HepG2 (cell line): ENCODE results near the gene VMA21. TPM values are rescaled to one million over a fixed set of nuclear protein-coding genes. Genes with fewer than 3 reads are reported as not detected.

ENCODE experiments used
- ARID2 ChIP-seq: sonication (generic); formaldehyde crosslinking; IDR thresholded peaks from 2 replicates; pipeline ENCODE4 v1.8.1; 2022; ENCODE audit warnings: mild to moderate bottlenecking, missing genetic modification reagents, borderline replicate concordance
- CHCHD3 ChIP-seq: sonication (generic); formaldehyde crosslinking; IDR thresholded peaks from 2 replicates; pipeline ENCODE4 v1.8.0; 2022; ENCODE audit warnings: mild to moderate bottlenecking, missing genetic modification reagents, moderate library complexity
- KDM2A ChIP-seq: sonication (generic); formaldehyde crosslinking; IDR thresholded peaks from 2 replicates; pipeline ENCODE4 v1.4.0; 2020; ENCODE audit warnings: low read depth, missing genetic modification reagents, borderline replicate concordance
- MAZ ChIP-seq, 2 experiments: sonication (generic) in 1 of 2; formaldehyde crosslinking in 1 of 2; IDR thresholded peaks; 2 replicates each; pipeline versions ENCODE4 v1.5.0 to v1.6.1; 2012 to 2020; ENCODE audit warnings: low read depth in 2 of 2, mild to moderate bottlenecking in 2 of 2, borderline replicate concordance in 1 of 2, improper control_type of control experiment in 1 of 2, low read length in 1 of 2, missing genetic modification reagents in 1 of 2, moderate library complexity in 1 of 2
- NFE2L1 ChIP-seq: sonication (generic); formaldehyde crosslinking; IDR thresholded peaks from 2 replicates; pipeline ENCODE4 v1.4.0; 2020; ENCODE audit warnings: missing genetic modification reagents, mild to moderate bottlenecking, borderline replicate concordance
- RBAK ChIP-seq: sonication (generic); formaldehyde crosslinking; IDR thresholded peaks from 2 replicates; pipeline ENCODE4 v1.5.1; 2020; ENCODE audit warnings: mild to moderate bottlenecking, missing genetic modification reagents
- SIN3A ChIP-seq: IDR thresholded peaks from 2 replicates; pipeline ENCODE4 v1.6.1; 2011; ENCODE audit warnings: low read depth, mild to moderate bottlenecking, control low read depth, low read length, borderline replicate concordance
- TEAD2 ChIP-seq: sonication (generic); formaldehyde crosslinking; IDR thresholded peaks from 2 replicates; pipeline ENCODE4 v1.9.0; 2021; ENCODE audit warnings: missing genetic modification reagents
- TP53 ChIP-seq: sonication (generic); formaldehyde crosslinking; conservative IDR thresholded peaks from 2 replicates; pipeline ENCODE4 v1.4.0; 2020; ENCODE audit warnings: missing genetic modification reagents
- ZBTB42 ChIP-seq: sonication (generic); formaldehyde crosslinking; IDR thresholded peaks from 2 replicates; pipeline ENCODE4 v1.5.0; 2020; ENCODE audit warnings: mild to moderate bottlenecking, missing genetic modification reagents
- ZNF292 ChIP-seq: sonication (generic); formaldehyde crosslinking; IDR thresholded peaks from 2 replicates; pipeline ENCODE4 v1.8.1; 2022; ENCODE audit warnings: mild to moderate bottlenecking, low read depth, missing genetic modification reagents, borderline replicate concordance
- ZNF44 ChIP-seq: sonication (generic); formaldehyde crosslinking; IDR thresholded peaks from 2 replicates; pipeline ENCODE4 v1.5.1; 2020; ENCODE audit warnings: mild to moderate bottlenecking, missing genetic modification reagents
- ZNF563 ChIP-seq: sonication (generic); formaldehyde crosslinking; IDR thresholded peaks from 2 replicates; pipeline ENCODE4 v1.8.0; 2022; ENCODE audit warnings: mild to moderate bottlenecking, moderate library complexity, missing genetic modification reagents
- ZSCAN20 ChIP-seq: sonication (generic); formaldehyde crosslinking; IDR thresholded peaks from 2 replicates; pipeline ENCODE4 v1.4.0; 2020; ENCODE audit warnings: missing genetic modification reagents, mild to moderate bottlenecking, borderline replicate concordance
- polyA plus RNA-seq, 8 experiments: library from polyadenylated mRNA; depleted of rRNA in 3 of 8; stranded (reverse) in 7 of 8; unstranded in 1 of 8; fragments of >200 nt; fragmentation: Illumina TruSeq in 4 of 8; extraction: Trizol in 4 of 8; gene quantifications; 2 replicates each; pipeline versions ENCODE4 v1.2.1 to v1.2.3, GENCODE V29; 2011 to 2016; ENCODE audit warnings: low read depth in 4 of 8, missing spikeins in 1 of 8, mixed read lengths in 1 of 8; ENCODE audit not compliant: insufficient read depth in 1 of 8
- total RNA-seq, 5 experiments: library from RNA; depleted of rRNA; stranded (reverse); fragments of >200 nt; fragmentation: Illumina TruSeq; extraction: Trizol; gene quantifications; 2 replicates each; pipeline ENCODE4 v1.2.3, GENCODE V29; 2016; ENCODE audit warnings: low read depth in 1 of 5
- TF ChIP-seq, protein P1 (sequence below): sonication (generic); formaldehyde crosslinking; IDR thresholded peaks from 2 replicates; pipeline ENCODE4 v1.5.1; 2020; ENCODE audit warnings: missing genetic modification reagents, mild to moderate bottlenecking, borderline replicate concordance
- TF ChIP-seq, protein P2 (sequence below): sonication (generic); formaldehyde crosslinking; IDR thresholded peaks from 2 replicates; pipeline ENCODE4 v1.8.0; 2022; ENCODE audit warnings: missing genetic modification reagents, mild to moderate bottlenecking, inconsistent platforms, borderline replicate concordance
- TF ChIP-seq, protein P3 (sequence below): IDR thresholded peaks from 2 replicates; pipeline ENCODE4 v1.4.0; 2020; ENCODE audit warnings: mild to moderate bottlenecking, missing genetic modification reagents
- TF ChIP-seq, protein P4 (sequence below), 2 experiments: fragments of 450-650 bp in 1 of 2; sonication (generic) in 1 of 2; formaldehyde crosslinking; IDR thresholded peaks; 2 replicates each; pipeline versions ENCODE4 v1.5.0 to v1.8.0; 2020 to 2022; ENCODE audit warnings: mild to moderate bottlenecking in 1 of 2, missing genetic modification reagents in 1 of 2

The VMA21 gene
- total and polyA plus RNA-seq, 2 of the 13 experiments (the other 11 are each of a cell fraction or from before 2014, with no cell fraction given), result 20.9 to 42.4 TPM

DNA sequence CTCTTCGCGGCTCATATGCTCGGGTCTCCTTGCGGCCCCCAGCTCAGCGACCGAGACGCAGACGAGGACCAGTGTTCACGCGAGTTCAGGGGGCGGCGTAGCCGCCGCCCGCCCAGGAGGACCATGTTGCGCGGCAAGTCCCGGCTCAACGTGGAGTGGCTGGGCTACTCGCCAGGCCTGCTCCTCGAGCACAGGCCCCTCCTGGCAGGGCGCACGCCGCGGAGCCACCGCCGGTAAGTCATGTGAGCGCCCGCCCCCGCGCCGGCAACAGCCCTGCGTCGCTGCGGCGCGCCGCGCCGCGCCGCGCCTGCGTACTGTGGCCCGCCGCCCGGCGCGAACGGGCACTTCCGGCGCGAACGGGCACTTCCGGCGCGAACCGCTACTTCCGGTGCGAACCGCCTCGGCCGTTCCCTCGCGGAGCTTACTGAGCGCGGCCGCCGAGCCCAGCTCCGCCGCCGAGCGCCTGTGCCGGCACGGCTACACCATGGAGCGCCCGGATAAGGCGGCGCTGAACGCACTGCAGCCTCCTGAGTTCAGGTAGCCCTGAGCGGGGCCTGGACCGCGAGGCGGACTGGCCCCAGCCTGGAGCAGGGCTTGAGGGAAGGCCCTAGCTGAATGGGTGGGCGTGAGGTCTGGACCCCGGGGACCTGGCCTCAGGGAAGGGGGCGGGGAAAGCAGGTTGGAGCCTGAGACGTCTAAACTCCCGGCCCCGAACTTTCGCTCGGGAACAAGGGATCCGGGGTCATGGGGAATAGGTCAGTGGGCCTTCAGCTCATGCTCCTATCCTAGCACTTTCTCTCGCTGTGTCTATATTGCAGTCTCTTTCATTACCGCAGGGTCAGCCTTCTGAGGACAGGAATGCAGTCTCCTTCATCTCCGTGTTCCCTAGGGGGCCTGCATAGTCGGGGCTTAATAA, at the start of gene VMA21 (continued):
- TF ChIP-seq, protein P1, sequence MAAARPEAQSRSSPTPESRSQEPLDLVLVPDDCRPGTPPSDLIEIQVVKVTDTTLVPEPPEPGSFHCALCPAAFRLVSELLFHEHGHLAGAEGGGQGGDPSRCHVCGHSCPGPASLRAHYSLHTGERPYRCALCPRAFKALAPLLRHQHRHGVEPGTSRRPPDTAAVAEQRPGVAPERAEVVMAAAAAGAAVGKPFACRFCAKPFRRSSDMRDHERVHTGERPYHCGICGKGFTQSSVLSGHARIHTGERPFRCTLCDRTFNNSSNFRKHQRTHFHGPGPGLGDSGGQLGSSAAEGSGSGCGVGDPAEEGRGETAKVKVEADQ (CRISPR knock-in tag), result peak; percentile 80
- TF ChIP-seq ZBTB42 (no peak), ZSCAN20 (CRISPR knock-in tag) (no peak), TEAD2 (0 out of 2 replicates have a peak, but pooled peaks have one; percentile 30), RBAK (CRISPR knock-in tag) (no peak), SIN3A (no peak), ZNF563 (CRISPR knock-in tag) (no peak; the same call in 1 of the 2 replicates), KDM2A (CRISPR knock-in tag) (peak; percentile 76), MAZ (IDR thresholded peaks at IDR 0.05; ENCODE audit: borderline replicate concordance, low read depth, low read length) (0 out of 2 replicates have a peak, but pooled peaks have one; percentile 28), MAZ (CRISPR knock-in tag; IDR thresholded peaks at IDR 0.05; ENCODE audit: low read depth) (peak; percentile 70), ARID2 (CRISPR knock-in tag) (0 out of 2 replicates have a peak, but pooled peaks have one; percentile 20), ZNF44 (CRISPR knock-in tag) (no peak), NFE2L1 (CRISPR knock-in tag) (no peak), TP53 (CRISPR knock-in tag) (no peak), CHCHD3 (CRISPR knock-in tag) (0 out of 2 replicates have a peak, but pooled peaks have one; percentile 53), ZNF292 (no peak)
- TF ChIP-seq, protein P2, sequence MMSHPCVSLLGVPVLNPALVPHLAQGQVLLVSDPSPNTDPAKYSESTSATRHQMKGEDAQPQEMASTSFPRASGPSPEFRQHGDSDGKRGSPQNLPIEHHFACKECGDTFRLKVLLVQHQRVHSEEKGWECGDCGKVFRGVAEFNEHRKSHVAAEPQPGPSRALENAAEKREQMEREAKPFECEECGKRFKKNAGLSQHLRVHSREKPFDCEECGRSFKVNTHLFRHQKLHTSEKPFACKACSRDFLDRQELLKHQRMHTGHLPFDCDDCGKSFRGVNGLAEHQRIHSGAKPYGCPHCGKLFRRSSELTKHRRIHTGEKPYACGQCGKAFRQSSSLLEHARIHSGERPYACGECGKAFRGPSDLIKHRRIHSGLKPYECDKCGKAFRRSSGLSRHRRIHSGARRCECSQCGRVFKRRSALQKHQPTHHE (CRISPR knock-in tag), result no peak
- TF ChIP-seq, protein P3, sequence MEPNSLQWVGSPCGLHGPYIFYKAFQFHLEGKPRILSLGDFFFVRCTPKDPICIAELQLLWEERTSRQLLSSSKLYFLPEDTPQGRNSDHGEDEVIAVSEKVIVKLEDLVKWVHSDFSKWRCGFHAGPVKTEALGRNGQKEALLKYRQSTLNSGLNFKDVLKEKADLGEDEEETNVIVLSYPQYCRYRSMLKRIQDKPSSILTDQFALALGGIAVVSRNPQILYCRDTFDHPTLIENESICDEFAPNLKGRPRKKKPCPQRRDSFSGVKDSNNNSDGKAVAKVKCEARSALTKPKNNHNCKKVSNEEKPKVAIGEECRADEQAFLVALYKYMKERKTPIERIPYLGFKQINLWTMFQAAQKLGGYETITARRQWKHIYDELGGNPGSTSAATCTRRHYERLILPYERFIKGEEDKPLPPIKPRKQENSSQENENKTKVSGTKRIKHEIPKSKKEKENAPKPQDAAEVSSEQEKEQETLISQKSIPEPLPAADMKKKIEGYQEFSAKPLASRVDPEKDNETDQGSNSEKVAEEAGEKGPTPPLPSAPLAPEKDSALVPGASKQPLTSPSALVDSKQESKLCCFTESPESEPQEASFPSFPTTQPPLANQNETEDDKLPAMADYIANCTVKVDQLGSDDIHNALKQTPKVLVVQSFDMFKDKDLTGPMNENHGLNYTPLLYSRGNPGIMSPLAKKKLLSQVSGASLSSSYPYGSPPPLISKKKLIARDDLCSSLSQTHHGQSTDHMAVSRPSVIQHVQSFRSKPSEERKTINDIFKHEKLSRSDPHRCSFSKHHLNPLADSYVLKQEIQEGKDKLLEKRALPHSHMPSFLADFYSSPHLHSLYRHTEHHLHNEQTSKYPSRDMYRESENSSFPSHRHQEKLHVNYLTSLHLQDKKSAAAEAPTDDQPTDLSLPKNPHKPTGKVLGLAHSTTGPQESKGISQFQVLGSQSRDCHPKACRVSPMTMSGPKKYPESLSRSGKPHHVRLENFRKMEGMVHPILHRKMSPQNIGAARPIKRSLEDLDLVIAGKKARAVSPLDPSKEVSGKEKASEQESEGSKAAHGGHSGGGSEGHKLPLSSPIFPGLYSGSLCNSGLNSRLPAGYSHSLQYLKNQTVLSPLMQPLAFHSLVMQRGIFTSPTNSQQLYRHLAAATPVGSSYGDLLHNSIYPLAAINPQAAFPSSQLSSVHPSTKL (CRISPR knock-in tag), result no peak
- TF ChIP-seq, protein P4, sequence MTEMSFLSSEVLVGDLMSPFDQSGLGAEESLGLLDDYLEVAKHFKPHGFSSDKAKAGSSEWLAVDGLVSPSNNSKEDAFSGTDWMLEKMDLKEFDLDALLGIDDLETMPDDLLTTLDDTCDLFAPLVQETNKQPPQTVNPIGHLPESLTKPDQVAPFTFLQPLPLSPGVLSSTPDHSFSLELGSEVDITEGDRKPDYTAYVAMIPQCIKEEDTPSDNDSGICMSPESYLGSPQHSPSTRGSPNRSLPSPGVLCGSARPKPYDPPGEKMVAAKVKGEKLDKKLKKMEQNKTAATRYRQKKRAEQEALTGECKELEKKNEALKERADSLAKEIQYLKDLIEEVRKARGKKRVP (CRISPR knock-in tag; IDR thresholded peaks at IDR 0.05), result no peak
